Measurements from ENCODE around the gene VPS37B. TPM values are rescaled to one million over a fixed set of nuclear protein-coding genes. Genes with fewer than 3 reads are reported as not detected.

VPS37B gene
- total and polyA plus RNA-seq, 12 donors: 11.0 to 52.4 (median 28.0) TPM

- peaks cover 0 to 44% of the 10 kb centered on the region in 2 donors for H3K36me3 ChIP-seq (replicated peaks in 1 of 2)
- H3K4me1 ChIP-seq (replicated peaks in 1 of 2): peaks cover 44 to 59% of the 10 kb centered on the region in 2 donors
- intact Hi-C loops (cut with DNase I): no loop called here
- WGBS, 4 donors: 83 to 85% (median 84%) methylated on average over 9 to 11 of the region's 11 CpGs
- peak overlapping the region; percentile 10 to 91 (median 83) for H3K27ac ChIP-seq
- DNase-seq: peak in 1 of 7 donors; percentile 21
- no peak for TF ChIP-seq CTCF (IDR thresholded peaks at IDR 0.05)
- no peak for TF ChIP-seq POLR2A (IDR thresholded peaks at IDR 0.05)
- no peaks in the 10 kb centered on the region for H3K9me3 ChIP-seq (replicated peaks in 1 of 3)
- no peaks in the 10 kb centered on the region for H3K27me3 ChIP-seq
- no peak overlapping the region for H3K4me3 ChIP-seq
Observed at GRCh38 chr12:122870163-122870842, 25.6 kb downstream of the VPS37B start.

DNA sequence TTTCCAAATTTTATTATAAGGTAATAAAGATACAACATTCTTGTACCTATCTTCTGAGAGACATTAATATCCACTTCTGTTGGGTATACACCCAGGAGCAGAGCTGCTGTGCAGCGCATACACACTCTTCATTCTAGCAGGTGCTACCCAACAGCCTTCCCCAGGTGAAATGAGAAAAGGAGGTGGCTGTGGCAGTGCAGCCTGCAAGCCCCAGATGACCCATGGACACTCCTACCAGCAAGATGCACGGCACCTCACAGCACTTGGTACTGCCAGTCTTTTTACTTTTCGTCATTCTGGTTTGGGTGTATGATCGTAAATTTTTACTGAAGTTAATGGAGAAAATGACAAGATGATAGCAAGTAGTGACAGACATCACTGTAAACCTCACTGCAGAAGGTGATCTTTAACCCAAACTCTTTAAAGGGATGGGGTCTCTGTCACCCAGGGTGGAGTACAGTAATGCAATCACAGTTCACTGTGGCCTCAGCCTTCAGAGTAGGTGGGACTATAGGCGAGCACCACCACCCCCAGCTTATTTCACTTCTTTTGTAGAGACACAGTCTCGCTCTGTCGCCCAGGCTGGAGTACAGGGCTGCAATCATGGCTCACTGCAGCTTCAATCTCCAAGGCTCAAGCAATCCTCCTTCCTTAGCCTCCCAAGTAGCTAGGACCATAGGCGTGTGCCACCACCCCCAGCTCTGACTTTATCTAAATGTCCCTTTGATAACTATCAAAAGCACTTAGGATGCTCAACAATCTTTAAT is 26.5 kb downstream of the VPS37B start:
- Histone ChIP-seq H3K36me3 (replicated peaks in 1 of 2) (peaks cover 0 to 44% of the 10 kb centered on the region in 2 donors), H3K27ac (peak overlapping the region in 2 of 5 donors; percentile 86 to 91), H3K27me3 (no peaks in the 10 kb centered on the region), H3K4me1 (replicated peaks in 1 of 2) (peaks cover 44 to 55% of the 10 kb centered on the region in 2 donors), H3K4me3 (no peak overlapping the region), H3K9me3 (replicated peaks in 1 of 3) (no peaks in the 10 kb centered on the region)
- intact Hi-C loops (cut with DNase I): no loop called here
- peak in 1 of 7 donors; percentile 12 for DNase-seq
- TF ChIP-seq CTCF (IDR thresholded peaks at IDR 0.05): no peak
- TF ChIP-seq POLR2A (IDR thresholded peaks at IDR 0.05): no peak
- 93 to 96% (median 94%) methylated on average over 6 to 8 of the region's 8 CpGs for WGBS, 4 donors

DNA sequence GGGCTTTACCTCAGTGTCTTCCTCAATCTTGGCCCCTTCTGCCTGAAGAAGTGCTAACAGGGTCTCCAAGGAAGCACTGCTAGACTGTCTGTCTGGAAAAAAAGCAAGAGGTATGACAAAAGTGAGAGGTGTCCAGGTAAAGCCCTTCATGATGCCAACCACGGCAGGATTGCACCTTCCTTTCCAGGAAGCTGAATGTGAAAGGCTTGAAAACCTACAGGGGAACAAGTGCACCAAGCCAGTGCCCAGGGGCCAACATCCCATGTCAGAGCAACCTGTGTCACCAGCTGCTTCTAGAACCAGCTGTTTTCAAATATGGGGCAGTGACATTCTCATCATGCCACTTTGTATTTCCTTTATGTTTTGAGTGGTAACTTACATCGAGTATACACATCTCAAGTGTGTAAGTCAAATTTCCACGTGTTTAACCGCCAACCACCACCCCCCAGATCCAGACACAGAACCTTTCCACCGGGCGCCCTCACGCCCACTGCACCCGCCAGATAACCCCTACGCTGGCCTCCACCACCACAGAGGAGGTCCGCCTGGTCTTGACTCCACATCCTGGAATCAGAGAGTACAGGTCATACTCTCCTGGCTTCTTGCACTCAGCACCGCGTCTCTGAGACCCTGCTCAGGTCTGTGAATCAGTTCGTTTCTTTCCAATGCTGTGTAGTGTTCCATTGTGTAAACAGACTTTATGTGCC is 27.3 kb downstream of the VPS37B start:
- intact Hi-C loops (cut with DNase I): no loop called here
- Histone ChIP-seq H3K36me3 (replicated peaks in 1 of 2) (peaks cover 0 to 44% of the 10 kb centered on the region in 2 donors), H3K27ac (peak overlapping the region; percentile 61 to 88 (median 78)), H3K9me3 (replicated peaks in 1 of 3) (no peaks in the 10 kb centered on the region), H3K4me3 (no peak overlapping the region), H3K4me1 (replicated peaks in 1 of 2) (peaks cover 44 to 52% of the 10 kb centered on the region in 2 donors), H3K27me3 (no peaks in the 10 kb centered on the region)
- 85 to 91% (median 89%) methylated on average over 13 of the region's 13 CpGs for WGBS, 4 donors
- no peak for TF ChIP-seq CTCF (IDR thresholded peaks at IDR 0.05)
- TF ChIP-seq POLR2A (IDR thresholded peaks at IDR 0.05): no peak
- DNase-seq: peak in 1 of 7 donors; percentile 25
